Peyer's patch (tissue), 4 donors: Measurements from ENCODE around the gene NFIB. TPM values are rescaled to one million over a fixed set of nuclear protein-coding genes. Genes with fewer than 3 reads are reported as not detected.

ENCODE experiments used
- DNase-seq, 3 donors: peaks; one replicate each; pipeline ENCODE4 v3.0.0-alpha.2; 2017 to 2019
- H3K27ac ChIP-seq, 4 donors: fragments of 200-600 bp; sonication (generic); one replicate each; pipeline ENCODE4 v1.5.1; 2016 to 2019
- H3K27me3 ChIP-seq, 2 donors: fragments of 200-600 bp; sonication (generic); one replicate each; pipeline ENCODE4 v1.5.1; 2019
- H3K36me3 ChIP-seq, 3 donors: fragments of 200-600 bp; sonication (generic); one replicate each; pipeline ENCODE4 v1.5.1; 2016 to 2019
- H3K4me1 ChIP-seq, 4 donors: fragments of 200-600 bp; sonication (generic); one replicate each; pipeline ENCODE4 v1.5.1; 2016 to 2019
- H3K4me3 ChIP-seq, 4 donors: fragments of 200-600 bp; sonication (generic); 1 replicate in 3 of 4; 2 replicates in 1 of 4; pipeline ENCODE4 v1.5.1; 2016 to 2019; ENCODE audit warnings: mild to moderate bottlenecking in 1 of 4
- H3K9me3 ChIP-seq, 4 donors: fragments of 200-600 bp; sonication (generic); one replicate each; pipeline ENCODE4 v1.5.1; 2016 to 2019; ENCODE audit warnings: mild to moderate bottlenecking in 1 of 4
- CTCF ChIP-seq, 6 experiments: fragments of 450-650 bp in 4 of 6; fragments of 200-600 bp in 2 of 6; sonication (generic) in 1 of 6; IDR thresholded peaks; one replicate each; pipeline ENCODE4 v1.5.1; 2017 to 2019; ENCODE audit warnings: antibody characterized with exemption in 6 of 6, mild to moderate bottlenecking in 3 of 6, moderate library complexity in 1 of 6
- POLR2A ChIP-seq, 2 donors: fragments of 450-650 bp; IDR thresholded peaks; one replicate each; pipeline ENCODE4 v1.5.1; 2017; ENCODE audit warnings: antibody characterized with exemption in 2 of 2, mild to moderate bottlenecking in 2 of 2, moderate library complexity in 2 of 2
- total RNA-seq, 4 donors: library from RNA; depleted of rRNA; stranded (reverse); fragments of >200 nt; gene quantifications; one replicate each; pipeline ENCODE4 v1.1.0, GENCODE V29; 2016

The NFIB gene
- total RNA-seq, 4 donors from 2014 or later, result 89.7 to 229 (median 159) TPM

DNA sequence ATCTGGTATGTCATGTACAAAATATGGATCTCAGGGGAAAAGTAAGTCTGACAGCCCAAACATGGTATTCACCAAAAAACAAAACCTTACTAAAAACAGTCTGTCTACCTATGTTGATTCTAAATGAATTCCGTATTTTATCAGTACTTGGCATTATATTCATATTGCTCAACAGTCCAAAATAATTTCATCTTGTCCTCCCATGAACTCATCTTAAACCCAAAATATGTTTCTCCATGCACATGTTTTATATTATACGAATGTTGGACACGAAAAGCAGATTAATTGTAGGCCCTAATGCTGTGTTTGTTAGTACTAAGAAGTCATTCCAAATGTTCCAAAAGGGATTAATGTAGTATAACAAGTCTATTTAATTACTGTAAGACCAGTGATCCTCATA, 20.1 kb downstream of the NFIB start:
- peaks cover 0 to 10% (median 0%) of the 10 kb centered on the region in 4 donors for H3K4me1 ChIP-seq
- H3K27ac ChIP-seq, result no peak overlapping the region
- H3K27me3 ChIP-seq, result no peaks in the 10 kb centered on the region
- no peaks in the 10 kb centered on the region for H3K36me3 ChIP-seq
- TF ChIP-seq CTCF (IDR thresholded peaks at IDR 0.05) (no peak), POLR2A (IDR thresholded peaks at IDR 0.05) (no peak)
- no peak overlapping the region for H3K4me3 ChIP-seq
- no peaks in the 10 kb centered on the region for H3K9me3 ChIP-seq
- DNase-seq, result no peak

GRCh38 chr9:14292181-14292739, 21.7 kb downstream of the NFIB start:
- Histone ChIP-seq H3K36me3 (no peaks in the 10 kb centered on the region), H3K4me3 (no peak overlapping the region), H3K27me3 (no peaks in the 10 kb centered on the region), H3K9me3 (no peaks in the 10 kb centered on the region), H3K4me1 (peaks cover 0 to 7% (median 0%) of the 10 kb centered on the region in 4 donors), H3K27ac (no peak overlapping the region)
- no peak for TF ChIP-seq CTCF (IDR thresholded peaks at IDR 0.05)
- no peak for TF ChIP-seq POLR2A (IDR thresholded peaks at IDR 0.05)
- no peak for DNase-seq

- Histone ChIP-seq H3K27me3 (no peaks in the 10 kb centered on the region), H3K9me3 (no peaks in the 10 kb centered on the region), H3K4me1 (no peaks in the 10 kb centered on the region), H3K27ac (no peak overlapping the region), H3K4me3 (no peak overlapping the region), H3K36me3 (no peaks in the 10 kb centered on the region)
- TF ChIP-seq POLR2A (IDR thresholded peaks at IDR 0.05) (no peak), CTCF (IDR thresholded peaks at IDR 0.05) (no peak)
- DNase-seq, result no peak
Measured at GRCh38 chr9:14289916-14290315, 24.0 kb downstream of the NFIB start.

DNA sequence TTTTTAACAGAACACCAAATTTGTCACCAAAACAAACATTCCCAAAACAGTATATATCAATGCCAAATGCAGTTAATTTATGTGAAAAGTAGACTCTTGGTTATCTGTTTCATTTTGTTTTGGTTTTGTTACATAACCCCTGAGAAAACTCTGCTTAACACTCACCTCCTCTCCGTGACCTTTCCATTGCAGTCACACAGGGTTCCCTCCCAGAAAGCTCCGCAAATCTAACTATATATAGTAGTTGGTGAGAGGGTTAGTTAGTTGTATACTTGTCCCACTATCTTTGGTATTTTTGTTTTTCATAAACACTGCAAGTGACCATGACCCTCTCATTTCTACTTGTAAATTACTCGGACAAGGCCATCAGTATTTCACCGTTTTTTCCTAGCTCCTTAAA, 25.5 kb downstream of the NFIB start:
- H3K27ac ChIP-seq, result no peak overlapping the region
- H3K4me1 ChIP-seq, result peaks cover 0 to 4% (median 1%) of the 10 kb centered on the region in 4 donors
- H3K9me3 ChIP-seq, result no peaks in the 10 kb centered on the region
- H3K4me3 ChIP-seq, result no peak overlapping the region
- H3K27me3 ChIP-seq, result no peaks in the 10 kb centered on the region
- TF ChIP-seq CTCF (IDR thresholded peaks at IDR 0.05) (no peak), POLR2A (IDR thresholded peaks at IDR 0.05) (no peak)
- DNase-seq, result no peak
- no peaks in the 10 kb centered on the region for H3K36me3 ChIP-seq

DNA sequence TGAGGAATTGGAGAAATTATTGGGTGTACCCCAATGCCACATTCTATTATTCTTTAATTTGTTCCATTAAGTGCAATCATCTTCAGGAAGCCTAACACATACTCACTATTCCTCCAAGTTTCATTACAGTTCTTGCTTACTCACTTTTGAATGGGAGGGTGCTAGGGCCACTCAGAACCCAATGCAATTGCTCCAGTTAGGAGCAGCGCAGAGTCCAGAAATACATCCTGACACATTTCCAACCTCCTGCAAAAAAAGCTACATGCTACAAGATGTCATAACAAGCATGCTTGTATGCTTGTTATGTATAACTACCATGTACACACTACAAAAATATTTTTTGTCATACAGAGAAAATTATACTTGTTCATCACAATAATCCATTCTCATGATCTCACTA, 27.8 kb downstream of the NFIB start:
- no peak for DNase-seq
- peaks cover 0 to 13% (median 1%) of the 10 kb centered on the region in 4 donors for H3K4me1 ChIP-seq

More for the DNA sequence above, 27.8 kb downstream of the NFIB start:
- Histone ChIP-seq H3K27me3 (no peaks in the 10 kb centered on the region), H3K9me3 (no peaks in the 10 kb centered on the region), H3K27ac (no peak overlapping the region), H3K36me3 (no peaks in the 10 kb centered on the region), H3K4me3 (no peak overlapping the region)
- no peak for TF ChIP-seq POLR2A (IDR thresholded peaks at IDR 0.05)
- no peak for TF ChIP-seq CTCF (IDR thresholded peaks at IDR 0.05)
